DND-41 (cell line): ENCODE results near the gene PMS1.

Source experiments
- EZH2 ChIP-seq: IDR thresholded peaks from 3 replicates; pipeline ENCODE4 v1.6.1; 2012; ENCODE audit warnings: borderline replicate concordance, low read depth, mild to moderate bottlenecking, moderate library complexity, low read length, inconsistent platforms; ENCODE audit not compliant: severe bottlenecking
- TF ChIP-seq, protein P1 (sequence below): IDR thresholded peaks from 2 replicates; pipeline ENCODE4 v1.5.1; 2012; ENCODE audit warnings: borderline replicate concordance, low read length, moderate library complexity, mild to moderate bottlenecking; ENCODE audit not compliant: poor library complexity, severe bottlenecking; ENCODE audit errors: extremely low read depth

DNA sequence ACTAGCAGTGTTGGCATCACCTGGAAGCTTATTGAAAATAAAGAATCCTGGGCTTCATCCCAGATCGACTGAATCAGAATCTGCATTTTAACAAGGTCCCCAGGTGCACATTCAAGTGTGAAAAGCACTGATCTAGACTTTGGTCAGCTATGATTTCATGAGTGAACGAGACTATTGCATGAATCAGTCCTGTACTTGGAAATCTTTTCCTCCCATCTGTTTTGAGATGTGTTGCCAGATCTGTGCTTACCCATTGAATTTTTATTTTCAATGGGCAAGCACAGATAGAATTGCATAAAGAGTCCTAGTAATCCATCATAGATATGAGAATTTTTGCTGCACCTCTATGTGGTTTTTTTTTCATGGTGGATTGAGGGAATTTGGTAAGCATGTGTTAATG lies 64.0 kb downstream of the PMS1 start:
- TF ChIP-seq, protein P1, sequence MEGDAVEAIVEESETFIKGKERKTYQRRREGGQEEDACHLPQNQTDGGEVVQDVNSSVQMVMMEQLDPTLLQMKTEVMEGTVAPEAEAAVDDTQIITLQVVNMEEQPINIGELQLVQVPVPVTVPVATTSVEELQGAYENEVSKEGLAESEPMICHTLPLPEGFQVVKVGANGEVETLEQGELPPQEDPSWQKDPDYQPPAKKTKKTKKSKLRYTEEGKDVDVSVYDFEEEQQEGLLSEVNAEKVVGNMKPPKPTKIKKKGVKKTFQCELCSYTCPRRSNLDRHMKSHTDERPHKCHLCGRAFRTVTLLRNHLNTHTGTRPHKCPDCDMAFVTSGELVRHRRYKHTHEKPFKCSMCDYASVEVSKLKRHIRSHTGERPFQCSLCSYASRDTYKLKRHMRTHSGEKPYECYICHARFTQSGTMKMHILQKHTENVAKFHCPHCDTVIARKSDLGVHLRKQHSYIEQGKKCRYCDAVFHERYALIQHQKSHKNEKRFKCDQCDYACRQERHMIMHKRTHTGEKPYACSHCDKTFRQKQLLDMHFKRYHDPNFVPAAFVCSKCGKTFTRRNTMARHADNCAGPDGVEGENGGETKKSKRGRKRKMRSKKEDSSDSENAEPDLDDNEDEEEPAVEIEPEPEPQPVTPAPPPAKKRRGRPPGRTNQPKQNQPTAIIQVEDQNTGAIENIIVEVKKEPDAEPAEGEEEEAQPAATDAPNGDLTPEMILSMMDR, result no peak
- no peak for TF ChIP-seq EZH2
